HepG2 (cell line): ENCODE measurements around the gene MCM3AP. TPM values are rescaled to one million over a fixed set of nuclear protein-coding genes. Genes with fewer than 3 reads are reported as not detected.

ENCODE experiments used
- BRD4 ChIP-seq: sonication (generic); formaldehyde crosslinking; IDR thresholded peaks from 2 replicates; pipeline ENCODE4 v1.4.0; 2020; ENCODE audit warnings: missing genetic modification reagents
- HNF4A ChIP-seq: sonication (generic); formaldehyde crosslinking; IDR thresholded peaks from 2 replicates; pipeline ENCODE4 v1.4.0; 2020; ENCODE audit warnings: missing genetic modification reagents
- KLF15 ChIP-seq: sonication (generic); formaldehyde crosslinking; IDR thresholded peaks from 2 replicates; pipeline ENCODE4 v1.8.1; 2023; ENCODE audit warnings: borderline replicate concordance, mild to moderate bottlenecking, inconsistent platforms, missing genetic modification reagents, mixed read lengths
- MIER2 ChIP-seq: IDR thresholded peaks from 2 replicates; pipeline ENCODE4 v1.6.1; 2016; ENCODE audit warnings: missing biosample characterization, missing genetic modification reagents
- MIXL1 ChIP-seq: IDR thresholded peaks from 2 replicates; pipeline ENCODE4 v1.6.1; 2016
- MYNN ChIP-seq: sonication (generic); formaldehyde crosslinking; IDR thresholded peaks from 2 replicates; pipeline ENCODE4 v1.4.0; 2020; ENCODE audit warnings: mild to moderate bottlenecking, low read depth, missing genetic modification reagents
- NFATC3 ChIP-seq: sonication (generic); formaldehyde crosslinking; IDR thresholded peaks from 2 replicates; pipeline ENCODE4 v1.5.1; 2020; ENCODE audit warnings: mild to moderate bottlenecking, missing genetic modification reagents
- NR1H2 ChIP-seq: sonication (generic); formaldehyde crosslinking; IDR thresholded peaks from 2 replicates; pipeline ENCODE4 v1.8.1; 2022; ENCODE audit warnings: low read depth, missing genetic modification reagents, borderline replicate concordance
- SCMH1 ChIP-seq: sonication (generic); formaldehyde crosslinking; IDR thresholded peaks from 2 replicates; pipeline ENCODE4 v1.9.0; 2021; ENCODE audit warnings: missing genetic modification reagents, mild to moderate bottlenecking, borderline replicate concordance
- SP1 ChIP-seq, 2 experiments: fragments of 450-650 bp in 1 of 2; sonication (generic) in 1 of 2; formaldehyde crosslinking in 1 of 2; IDR thresholded peaks; 2 replicates each; pipeline versions ENCODE4 v1.4.0 to v1.6.1; 2016 to 2020; ENCODE audit warnings: missing genetic modification reagents in 1 of 2
- STAT5B ChIP-seq: sonication (generic); formaldehyde crosslinking; IDR thresholded peaks from 2 replicates; pipeline ENCODE4 v1.4.0; 2020; ENCODE audit warnings: missing genetic modification reagents
- ZNF30 ChIP-seq: sonication (generic); formaldehyde crosslinking; IDR thresholded peaks from 2 replicates; pipeline ENCODE4 v1.5.0; 2020; ENCODE audit warnings: mild to moderate bottlenecking, missing genetic modification reagents
- ZNF660 ChIP-seq: sonication (generic); formaldehyde crosslinking; IDR thresholded peaks from 2 replicates; pipeline ENCODE4 v1.5.1; 2020; ENCODE audit warnings: mild to moderate bottlenecking, low read depth, missing genetic modification reagents, borderline replicate concordance
- ZNF724P ChIP-seq: sonication (generic); formaldehyde crosslinking; IDR thresholded peaks from 2 replicates; pipeline ENCODE4 v1.8.0; 2022; ENCODE audit warnings: missing genetic modification reagents, borderline replicate concordance
- ZNF780A ChIP-seq: sonication (generic); formaldehyde crosslinking; IDR thresholded peaks from 2 replicates; pipeline ENCODE4 v1.8.0; 2022; ENCODE audit warnings: mild to moderate bottlenecking, missing genetic modification reagents, moderate library complexity
- polyA plus RNA-seq, 8 experiments: library from polyadenylated mRNA; depleted of rRNA in 3 of 8; stranded (reverse) in 7 of 8; unstranded in 1 of 8; fragments of >200 nt; fragmentation: Illumina TruSeq in 4 of 8; extraction: Trizol in 4 of 8; gene quantifications; 2 replicates each; pipeline versions ENCODE4 v1.2.1 to v1.2.3, GENCODE V29; 2011 to 2016; ENCODE audit warnings: low read depth in 4 of 8, missing spikeins in 1 of 8, mixed read lengths in 1 of 8; ENCODE audit not compliant: insufficient read depth in 1 of 8
- total RNA-seq, 5 experiments: library from RNA; depleted of rRNA; stranded (reverse); fragments of >200 nt; fragmentation: Illumina TruSeq; extraction: Trizol; gene quantifications; 2 replicates each; pipeline ENCODE4 v1.2.3, GENCODE V29; 2016; ENCODE audit warnings: low read depth in 1 of 5
- TF ChIP-seq, protein P1 (sequence below): sonication (generic); formaldehyde crosslinking; IDR thresholded peaks from 2 replicates; pipeline ENCODE4 v1.4.0; 2020; ENCODE audit warnings: missing genetic modification reagents, borderline replicate concordance
- TF ChIP-seq, protein P2 (sequence below): fragments of 450-650 bp; IDR thresholded peaks from 2 replicates; pipeline ENCODE4 v1.6.1; 2017
- TF ChIP-seq, protein P3 (sequence below): sonication (generic); formaldehyde crosslinking; conservative IDR thresholded peaks from 2 replicates; pipeline ENCODE4 v1.8.0; 2022; ENCODE audit warnings: low read depth, missing genetic modification reagents
- TF ChIP-seq, protein P4 (sequence below): sonication (generic); formaldehyde crosslinking; IDR thresholded peaks from 2 replicates; pipeline ENCODE4 v1.4.0; 2020; ENCODE audit warnings: low read depth, mild to moderate bottlenecking, missing genetic modification reagents
- TF ChIP-seq, protein P5 (sequence below): sonication (generic); formaldehyde crosslinking; IDR thresholded peaks from 2 replicates; pipeline ENCODE4 v1.8.0; 2022; ENCODE audit warnings: mild to moderate bottlenecking, missing genetic modification reagents, moderate library complexity
- TF ChIP-seq, protein P6 (sequence below): sonication (generic); formaldehyde crosslinking; IDR thresholded peaks from 2 replicates; pipeline ENCODE4 v1.5.0; 2020; ENCODE audit warnings: missing genetic modification reagents, mild to moderate bottlenecking, borderline replicate concordance

The MCM3AP gene
- total and polyA plus RNA-seq, 2 of the 13 experiments (the other 11 are each of a cell fraction or from before 2014, with no cell fraction given): 27.0 to 54.7 TPM

DNA sequence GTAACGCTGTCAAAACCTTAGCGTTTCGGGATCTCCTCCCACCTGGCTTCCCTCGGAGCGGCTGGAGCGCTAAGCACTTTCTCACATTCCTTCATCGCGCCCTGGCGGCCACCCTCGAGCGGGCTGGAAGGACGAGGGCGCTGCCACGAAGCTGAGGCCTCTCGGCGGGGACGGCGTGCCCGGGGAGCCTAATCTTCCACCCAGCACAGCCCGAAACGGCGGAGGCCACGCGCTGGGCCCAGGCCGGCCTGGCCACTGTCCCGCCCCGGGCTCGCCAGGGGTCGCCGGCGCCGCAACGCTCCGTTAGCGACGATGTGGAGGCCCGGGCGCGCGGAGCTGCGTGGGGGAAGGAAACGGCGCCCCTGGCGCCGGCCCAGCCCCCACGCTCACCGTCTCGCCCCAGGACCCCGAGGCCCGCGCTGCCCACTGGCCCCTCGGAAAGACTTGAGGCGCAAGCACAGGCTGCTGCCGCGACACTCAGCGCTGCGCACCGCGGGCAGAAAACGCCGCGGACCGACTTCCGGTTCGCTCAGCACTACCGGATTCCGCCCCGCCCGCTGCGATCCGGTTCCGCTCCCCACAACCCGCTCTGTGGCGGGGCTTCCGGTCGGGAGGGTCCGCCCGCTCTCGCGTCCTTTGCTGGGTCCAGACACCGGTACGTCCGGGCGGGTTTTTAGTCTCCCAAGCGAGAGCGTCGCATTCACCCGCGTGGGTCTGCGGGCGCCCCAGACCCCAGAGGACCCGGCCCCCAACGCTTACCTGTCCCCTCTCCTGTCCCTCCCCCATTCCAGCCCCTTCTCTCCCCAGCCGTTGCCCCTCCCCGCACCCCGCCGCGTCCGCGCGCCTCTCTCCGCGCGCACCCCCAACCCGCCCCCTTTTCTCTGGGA lies 593 bp upstream of the MCM3AP start, which contains the start of gene YBEY (continued):
- TF ChIP-seq, protein P1, sequence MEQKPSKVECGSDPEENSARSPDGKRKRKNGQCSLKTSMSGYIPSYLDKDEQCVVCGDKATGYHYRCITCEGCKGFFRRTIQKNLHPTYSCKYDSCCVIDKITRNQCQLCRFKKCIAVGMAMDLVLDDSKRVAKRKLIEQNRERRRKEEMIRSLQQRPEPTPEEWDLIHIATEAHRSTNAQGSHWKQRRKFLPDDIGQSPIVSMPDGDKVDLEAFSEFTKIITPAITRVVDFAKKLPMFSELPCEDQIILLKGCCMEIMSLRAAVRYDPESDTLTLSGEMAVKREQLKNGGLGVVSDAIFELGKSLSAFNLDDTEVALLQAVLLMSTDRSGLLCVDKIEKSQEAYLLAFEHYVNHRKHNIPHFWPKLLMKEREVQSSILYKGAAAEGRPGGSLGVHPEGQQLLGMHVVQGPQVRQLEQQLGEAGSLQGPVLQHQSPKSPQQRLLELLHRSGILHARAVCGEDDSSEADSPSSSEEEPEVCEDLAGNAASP (CRISPR knock-in tag): 0 out of 2 replicates have a peak, but pooled peaks have one; percentile 31
- no peak for TF ChIP-seq ZNF660 (CRISPR knock-in tag)
- TF ChIP-seq ZNF780A (CRISPR knock-in tag): peak; percentile 32; the same call in 1 of the 2 replicates
- 0 out of 2 replicates have a peak, but pooled peaks have one; percentile 57 for TF ChIP-seq KLF15 (CRISPR knock-in tag)
- 0 out of 2 replicates have a peak, but pooled peaks have one; percentile 46 for TF ChIP-seq MIXL1
- TF ChIP-seq ZNF724P: peak; percentile 44; the same call in 1 of the 2 replicates
- TF ChIP-seq, protein P2, sequence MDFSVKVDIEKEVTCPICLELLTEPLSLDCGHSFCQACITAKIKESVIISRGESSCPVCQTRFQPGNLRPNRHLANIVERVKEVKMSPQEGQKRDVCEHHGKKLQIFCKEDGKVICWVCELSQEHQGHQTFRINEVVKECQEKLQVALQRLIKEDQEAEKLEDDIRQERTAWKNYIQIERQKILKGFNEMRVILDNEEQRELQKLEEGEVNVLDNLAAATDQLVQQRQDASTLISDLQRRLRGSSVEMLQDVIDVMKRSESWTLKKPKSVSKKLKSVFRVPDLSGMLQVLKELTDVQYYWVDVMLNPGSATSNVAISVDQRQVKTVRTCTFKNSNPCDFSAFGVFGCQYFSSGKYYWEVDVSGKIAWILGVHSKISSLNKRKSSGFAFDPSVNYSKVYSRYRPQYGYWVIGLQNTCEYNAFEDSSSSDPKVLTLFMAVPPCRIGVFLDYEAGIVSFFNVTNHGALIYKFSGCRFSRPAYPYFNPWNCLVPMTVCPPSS: no peak
- no peak for TF ChIP-seq MIER2 (CRISPR knock-in tag)
- TF ChIP-seq, protein P3, sequence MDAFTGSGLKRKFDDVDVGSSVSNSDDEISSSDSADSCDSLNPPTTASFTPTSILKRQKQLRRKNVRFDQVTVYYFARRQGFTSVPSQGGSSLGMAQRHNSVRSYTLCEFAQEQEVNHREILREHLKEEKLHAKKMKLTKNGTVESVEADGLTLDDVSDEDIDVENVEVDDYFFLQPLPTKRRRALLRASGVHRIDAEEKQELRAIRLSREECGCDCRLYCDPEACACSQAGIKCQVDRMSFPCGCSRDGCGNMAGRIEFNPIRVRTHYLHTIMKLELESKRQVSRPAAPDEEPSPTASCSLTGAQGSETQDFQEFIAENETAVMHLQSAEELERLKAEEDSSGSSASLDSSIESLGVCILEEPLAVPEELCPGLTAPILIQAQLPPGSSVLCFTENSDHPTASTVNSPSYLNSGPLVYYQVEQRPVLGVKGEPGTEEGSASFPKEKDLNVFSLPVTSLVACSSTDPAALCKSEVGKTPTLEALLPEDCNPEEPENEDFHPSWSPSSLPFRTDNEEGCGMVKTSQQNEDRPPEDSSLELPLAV: no peak
- TF ChIP-seq NR1H2: no peak
- no peak for TF ChIP-seq MYNN
- peak; percentile 77; the same call in 1 of the 2 replicates for TF ChIP-seq BRD4
- TF ChIP-seq, protein P4, sequence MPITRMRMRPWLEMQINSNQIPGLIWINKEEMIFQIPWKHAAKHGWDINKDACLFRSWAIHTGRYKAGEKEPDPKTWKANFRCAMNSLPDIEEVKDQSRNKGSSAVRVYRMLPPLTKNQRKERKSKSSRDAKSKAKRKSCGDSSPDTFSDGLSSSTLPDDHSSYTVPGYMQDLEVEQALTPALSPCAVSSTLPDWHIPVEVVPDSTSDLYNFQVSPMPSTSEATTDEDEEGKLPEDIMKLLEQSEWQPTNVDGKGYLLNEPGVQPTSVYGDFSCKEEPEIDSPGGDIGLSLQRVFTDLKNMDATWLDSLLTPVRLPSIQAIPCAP: no peak
- peak; percentile 56; the same call in 1 of the 2 replicates for TF ChIP-seq STAT5B (CRISPR knock-in tag)
- no peak for TF ChIP-seq HNF4A (CRISPR knock-in tag)
- TF ChIP-seq SCMH1 (CRISPR knock-in tag): no peak
- no peak for TF ChIP-seq SP1 (IDR thresholded peaks at IDR 0.05)
- TF ChIP-seq SP1 (CRISPR knock-in tag; IDR thresholded peaks at IDR 0.05): peak; percentile 74
- TF ChIP-seq, protein P5, sequence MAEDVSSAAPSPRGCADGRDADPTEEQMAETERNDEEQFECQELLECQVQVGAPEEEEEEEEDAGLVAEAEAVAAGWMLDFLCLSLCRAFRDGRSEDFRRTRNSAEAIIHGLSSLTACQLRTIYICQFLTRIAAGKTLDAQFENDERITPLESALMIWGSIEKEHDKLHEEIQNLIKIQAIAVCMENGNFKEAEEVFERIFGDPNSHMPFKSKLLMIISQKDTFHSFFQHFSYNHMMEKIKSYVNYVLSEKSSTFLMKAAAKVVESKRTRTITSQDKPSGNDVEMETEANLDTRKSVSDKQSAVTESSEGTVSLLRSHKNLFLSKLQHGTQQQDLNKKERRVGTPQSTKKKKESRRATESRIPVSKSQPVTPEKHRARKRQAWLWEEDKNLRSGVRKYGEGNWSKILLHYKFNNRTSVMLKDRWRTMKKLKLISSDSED (CRISPR knock-in tag): no peak
- TF ChIP-seq NFATC3: no peak
- TF ChIP-seq ZNF30: no peak
- TF ChIP-seq, protein P6, sequence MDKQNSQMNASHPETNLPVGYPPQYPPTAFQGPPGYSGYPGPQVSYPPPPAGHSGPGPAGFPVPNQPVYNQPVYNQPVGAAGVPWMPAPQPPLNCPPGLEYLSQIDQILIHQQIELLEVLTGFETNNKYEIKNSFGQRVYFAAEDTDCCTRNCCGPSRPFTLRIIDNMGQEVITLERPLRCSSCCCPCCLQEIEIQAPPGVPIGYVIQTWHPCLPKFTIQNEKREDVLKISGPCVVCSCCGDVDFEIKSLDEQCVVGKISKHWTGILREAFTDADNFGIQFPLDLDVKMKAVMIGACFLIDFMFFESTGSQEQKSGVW (CRISPR knock-in tag): no peak
